Esophagus squamous epithelium (tissue), 5 donors: Measurements from ENCODE around the gene VIPR2. TPM values are rescaled to one million over a fixed set of nuclear protein-coding genes. Genes with fewer than 3 reads are reported as not detected.

Experiments
- DNase-seq: peaks from one replicate; lab custom pipeline; 2025; lab: John Stamatoyannopoulos, UW
- H3K27ac ChIP-seq, 4 donors: fragments of 200-600 bp; sonication (generic); one replicate each; pipeline ENCODE4 v1.5.1; 2016 to 2019; ENCODE audit warnings: mild to moderate bottlenecking in 1 of 4
- H3K27me3 ChIP-seq, 4 donors: fragments of 200-600 bp; sonication (generic); 1 replicate in 3 of 4; 2 replicates in 1 of 4; pipeline versions ENCODE4 v1.5.1 to v1.6.0; 2017 to 2021; ENCODE audit warnings: antibody characterized with exemption in 1 of 4
- H3K36me3 ChIP-seq, 3 donors: fragments of 200-600 bp; sonication (generic); one replicate each; pipeline ENCODE4 v1.5.1; 2016 to 2019
- H3K4me1 ChIP-seq, 3 donors: fragments of 200-600 bp; sonication (generic); one replicate each; pipeline ENCODE4 v1.5.1; 2017 to 2019
- H3K4me3 ChIP-seq, 4 donors: fragments of 200-600 bp; sonication (generic); 1 replicate in 3 of 4; 2 replicates in 1 of 4; pipeline ENCODE4 v1.5.1; 2016 to 2019; ENCODE audit warnings: mild to moderate bottlenecking in 2 of 4, moderate library complexity in 1 of 4
- H3K9me3 ChIP-seq, 3 donors: fragments of 200-600 bp; sonication (generic); one replicate each; pipeline ENCODE4 v1.5.1; 2016 to 2019
- POLR2A ChIP-seq, 4 donors: fragments of 450-650 bp; IDR thresholded peaks; one replicate each; pipeline ENCODE4 v1.6.1; 2017; ENCODE audit warnings: antibody characterized with exemption in 4 of 4, mild to moderate bottlenecking in 4 of 4, moderate library complexity in 3 of 4
- WGBS, 2 donors: methylation state at CpG; one replicate each; pipeline ENCODE4 v1.1.5; 2018; 5-methylcytosine and 5-hydroxymethylcytosine counted together
- intact Hi-C: fragments of 100-400 bp; cut with DNase I; formaldehyde crosslinking; loops from one replicate; pipeline ENCODE4 v1.15.0; 2022
- total RNA-seq, 4 donors: library from RNA; depleted of rRNA; stranded (reverse); fragments of >200 nt; gene quantifications; one replicate each; pipeline ENCODE4 v1.1.0, GENCODE V29; 2016
- TF ChIP-seq, protein P1 (sequence below), 6 experiments: fragments of 450-650 bp in 4 of 6; fragments of 200-600 bp in 2 of 6; sonication (generic) in 2 of 6; IDR thresholded peaks; one replicate each; pipeline ENCODE4 v1.5.1; 2016 to 2019; ENCODE audit warnings: antibody characterized with exemption in 6 of 6, mild to moderate bottlenecking in 4 of 6, moderate library complexity in 4 of 6
- donor health status: DM: yes; HTN: yes; CAD: no.

The VIPR2 gene
- total RNA-seq, 4 donors from 2014 or later: 0.18 to 2.1 (median 0.40) TPM

DNA sequence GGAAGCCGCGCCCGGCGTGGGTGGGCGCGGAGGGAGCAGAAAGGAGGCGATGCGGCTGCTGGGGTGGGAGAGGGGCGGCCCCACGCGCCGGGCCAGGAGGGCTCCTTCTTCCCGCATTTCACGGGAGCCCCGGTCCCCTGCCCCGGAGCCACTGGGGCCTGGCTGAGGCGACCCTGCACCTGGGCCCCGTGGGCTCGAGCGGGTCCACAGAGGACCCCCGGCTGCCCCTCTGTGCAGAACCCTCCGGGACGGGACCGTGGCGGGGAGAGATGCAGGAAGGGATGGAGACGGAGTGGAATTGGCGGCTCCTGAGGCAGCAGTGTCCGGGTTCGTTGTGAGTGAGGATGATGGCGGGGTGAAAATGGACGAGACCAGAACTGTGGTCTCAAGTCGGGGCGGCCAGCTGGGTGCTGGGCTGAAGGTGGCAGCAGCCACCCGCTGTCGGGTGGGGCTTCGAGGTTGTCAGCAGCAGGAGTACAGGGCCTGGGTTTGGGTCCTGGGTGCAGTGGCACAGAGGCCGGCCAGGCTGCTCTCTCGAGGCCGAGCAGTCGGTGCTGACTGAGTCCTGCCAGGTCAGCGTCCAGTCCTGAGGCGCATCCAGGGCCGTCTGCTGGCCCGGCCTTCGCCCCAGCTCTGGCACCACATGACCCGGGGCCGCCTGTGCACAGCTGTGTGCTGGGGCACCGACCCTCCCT lies 80.4 kb downstream of the VIPR2 start:
- TF ChIP-seq, protein P1, sequence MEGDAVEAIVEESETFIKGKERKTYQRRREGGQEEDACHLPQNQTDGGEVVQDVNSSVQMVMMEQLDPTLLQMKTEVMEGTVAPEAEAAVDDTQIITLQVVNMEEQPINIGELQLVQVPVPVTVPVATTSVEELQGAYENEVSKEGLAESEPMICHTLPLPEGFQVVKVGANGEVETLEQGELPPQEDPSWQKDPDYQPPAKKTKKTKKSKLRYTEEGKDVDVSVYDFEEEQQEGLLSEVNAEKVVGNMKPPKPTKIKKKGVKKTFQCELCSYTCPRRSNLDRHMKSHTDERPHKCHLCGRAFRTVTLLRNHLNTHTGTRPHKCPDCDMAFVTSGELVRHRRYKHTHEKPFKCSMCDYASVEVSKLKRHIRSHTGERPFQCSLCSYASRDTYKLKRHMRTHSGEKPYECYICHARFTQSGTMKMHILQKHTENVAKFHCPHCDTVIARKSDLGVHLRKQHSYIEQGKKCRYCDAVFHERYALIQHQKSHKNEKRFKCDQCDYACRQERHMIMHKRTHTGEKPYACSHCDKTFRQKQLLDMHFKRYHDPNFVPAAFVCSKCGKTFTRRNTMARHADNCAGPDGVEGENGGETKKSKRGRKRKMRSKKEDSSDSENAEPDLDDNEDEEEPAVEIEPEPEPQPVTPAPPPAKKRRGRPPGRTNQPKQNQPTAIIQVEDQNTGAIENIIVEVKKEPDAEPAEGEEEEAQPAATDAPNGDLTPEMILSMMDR (IDR thresholded peaks at IDR 0.05): no peak
- TF ChIP-seq POLR2A (IDR thresholded peaks at IDR 0.05): no peak
- Histone ChIP-seq H3K36me3 (no peaks in the 10 kb centered on the region), H3K27me3 (peaks cover 0 to 7% (median 0%) of the 10 kb centered on the region in 4 donors), H3K27ac (no peak overlapping the region), H3K4me3 (no peak overlapping the region), H3K4me1 (peaks cover 0 to 13% (median 0%) of the 10 kb centered on the region in 3 donors), H3K9me3 (no peaks in the 10 kb centered on the region)
- intact Hi-C loops: no loop called here
- DNase-seq: no peak
- 96 to 100% methylated on average over 1 to 19 of the region's 48 CpGs for WGBS, 2 donors

DNA sequence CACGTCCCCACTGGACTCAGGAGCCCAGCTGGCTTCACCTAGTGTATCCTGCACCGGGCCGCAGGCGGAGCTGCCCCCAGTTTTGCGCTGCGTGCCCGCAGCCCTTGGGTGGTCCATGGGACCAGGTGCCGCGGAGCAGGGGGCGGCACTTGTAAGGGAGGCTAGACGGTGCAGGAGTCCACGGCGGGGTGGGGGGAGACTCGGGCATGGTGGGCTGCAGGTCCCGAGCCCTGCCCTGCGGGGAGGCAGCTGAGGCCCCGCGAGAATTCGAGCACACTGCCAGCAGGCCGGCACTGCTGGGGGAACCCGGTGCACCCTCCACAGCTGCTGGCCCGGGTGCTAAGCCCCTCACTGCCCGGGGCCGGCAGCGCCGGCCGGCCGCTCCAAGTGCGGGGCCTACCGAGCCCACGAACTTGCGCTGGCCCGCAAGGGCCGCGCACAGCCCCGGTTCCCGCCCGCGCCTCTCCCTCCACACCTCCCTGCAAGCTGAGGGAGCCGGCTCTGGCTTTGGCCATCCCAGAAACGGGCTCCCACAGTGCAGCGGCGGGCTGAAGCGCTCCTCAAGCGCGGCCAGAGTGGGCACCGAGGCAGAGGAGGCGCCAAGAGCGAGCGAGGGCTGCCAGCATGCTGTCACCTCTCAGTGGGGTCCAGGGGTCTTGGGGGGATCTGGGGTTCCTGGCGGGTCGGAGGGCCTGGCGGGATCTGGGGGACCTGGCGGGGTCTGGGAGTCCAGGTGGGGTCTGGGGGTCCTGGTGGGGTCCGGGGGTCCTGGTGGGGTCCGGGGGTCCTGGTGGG lies 81.4 kb downstream of the VIPR2 start:
- Histone ChIP-seq H3K9me3 (no peaks in the 10 kb centered on the region), H3K27me3 (peaks cover 0 to 7% (median 0%) of the 10 kb centered on the region in 4 donors), H3K4me3 (no peak overlapping the region), H3K4me1 (peaks cover 0 to 6% (median 0%) of the 10 kb centered on the region in 3 donors), H3K27ac (no peak overlapping the region), H3K36me3 (no peaks in the 10 kb centered on the region)
- no CpG with 5 or more reads among the region's 56 CpGs for WGBS, 2 donors
- intact Hi-C loops: no loop called here
- DNase-seq: no peak
- no peak for TF ChIP-seq POLR2A (IDR thresholded peaks at IDR 0.05)
- TF ChIP-seq, protein P1 (IDR thresholded peaks at IDR 0.05): no peak

DNA sequence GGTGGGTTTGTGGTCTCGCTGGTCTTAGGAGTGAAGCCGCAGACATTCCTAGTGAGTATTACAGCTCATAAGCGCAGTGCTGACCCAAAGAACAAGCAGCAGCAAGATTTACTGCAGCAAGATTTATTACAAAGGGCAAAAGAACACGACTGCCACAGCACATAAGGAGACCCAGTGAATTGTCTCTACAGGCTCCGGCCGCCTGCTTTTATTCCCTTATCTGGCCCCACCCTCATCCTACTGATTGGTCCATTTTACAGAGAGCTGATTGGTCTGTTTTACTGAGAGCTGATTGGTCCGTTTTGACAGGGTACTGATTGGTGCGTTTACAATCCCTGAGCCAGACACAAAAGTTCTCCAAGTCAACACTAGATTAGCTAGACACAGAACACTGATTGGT lies 82.1 kb downstream of the VIPR2 start:
- Histone ChIP-seq H3K4me1 (no peaks in the 10 kb centered on the region), H3K27ac (no peak overlapping the region), H3K27me3 (peaks cover 0 to 7% (median 0%) of the 10 kb centered on the region in 4 donors), H3K36me3 (no peaks in the 10 kb centered on the region), H3K9me3 (no peaks in the 10 kb centered on the region), H3K4me3 (no peak overlapping the region)
- intact Hi-C loops: no loop called here
- no peak for DNase-seq
- TF ChIP-seq POLR2A (IDR thresholded peaks at IDR 0.05): no peak
- TF ChIP-seq, protein P1 (IDR thresholded peaks at IDR 0.05): no peak
- 85 to 100% methylated on average over 2 to 5 of the region's 8 CpGs for WGBS, 2 donors

DNA sequence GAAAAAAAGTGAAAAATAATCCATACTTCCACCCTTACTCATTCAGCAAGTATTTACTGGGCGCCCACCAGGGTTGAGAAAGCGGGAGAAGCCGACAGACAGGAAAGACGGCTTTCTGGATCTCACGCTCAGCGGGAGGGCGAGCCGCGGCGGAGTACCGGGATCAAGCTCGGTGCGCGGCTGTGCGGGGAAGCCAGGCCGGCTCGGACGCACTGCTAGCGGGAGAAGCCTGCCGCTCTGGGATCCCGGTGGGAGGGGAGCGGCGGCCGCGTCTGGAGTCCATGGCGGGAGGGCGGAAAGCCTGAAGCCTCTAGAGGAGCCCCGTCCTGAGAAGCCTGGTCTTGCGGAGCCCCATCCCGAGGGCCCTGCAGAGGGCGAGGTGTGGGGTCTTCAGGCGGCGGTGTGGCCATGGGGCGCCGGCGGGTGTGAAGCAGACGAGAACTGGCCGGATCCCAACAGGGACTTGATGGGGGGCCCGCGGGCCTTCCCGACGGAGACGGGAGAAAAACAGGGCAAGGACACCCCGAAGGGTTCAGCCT lies 82.9 kb downstream of the VIPR2 start:
- no peak for TF ChIP-seq POLR2A (IDR thresholded peaks at IDR 0.05)
- TF ChIP-seq, protein P1 (IDR thresholded peaks at IDR 0.05): no peak
- Histone ChIP-seq H3K4me1 (no peaks in the 10 kb centered on the region), H3K36me3 (no peaks in the 10 kb centered on the region), H3K9me3 (no peaks in the 10 kb centered on the region), H3K4me3 (no peak overlapping the region), H3K27ac (no peak overlapping the region), H3K27me3 (peaks cover 0 to 7% (median 0%) of the 10 kb centered on the region in 4 donors)
- 47 to 59% methylated on average over 15 to 28 of the region's 44 CpGs for WGBS, 2 donors
- DNase-seq: no peak
- intact Hi-C loops: no loop called here

DNA sequence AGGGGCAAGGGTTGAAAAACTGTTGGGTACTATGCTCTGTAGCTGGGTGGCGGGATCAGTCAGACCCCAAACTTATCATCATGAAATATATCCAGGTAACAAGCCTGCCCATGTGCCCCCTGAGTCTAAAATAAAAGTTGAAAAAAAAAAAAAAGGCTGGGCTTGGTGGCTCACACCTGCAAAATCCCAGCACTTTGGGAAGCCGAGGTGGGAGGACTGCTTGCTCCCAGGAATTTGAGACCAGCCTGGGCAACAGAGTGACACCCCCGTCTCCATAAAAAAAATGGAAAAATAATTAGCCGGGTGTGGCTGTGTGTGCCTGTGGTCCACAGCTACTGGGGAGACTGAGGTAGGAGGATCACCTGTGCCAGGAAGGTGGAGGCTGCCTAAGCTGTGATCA lies 83.5 kb downstream of the VIPR2 start:
- no peak for DNase-seq
- 68 to 77% methylated on average over 3 to 4 of the region's 4 CpGs for WGBS, 2 donors
- intact Hi-C loops: no loop called here

More for the DNA sequence above, 83.5 kb downstream of the VIPR2 start:
- no peaks in the 10 kb centered on the region for H3K9me3 ChIP-seq
- H3K36me3 ChIP-seq: no peaks in the 10 kb centered on the region
- no peak overlapping the region for H3K27ac ChIP-seq
- H3K4me1 ChIP-seq: no peaks in the 10 kb centered on the region
- peaks cover 0 to 7% (median 0%) of the 10 kb centered on the region in 4 donors for H3K27me3 ChIP-seq
- TF ChIP-seq, protein P1 (IDR thresholded peaks at IDR 0.05): no peak
- TF ChIP-seq POLR2A (IDR thresholded peaks at IDR 0.05): no peak
- H3K4me3 ChIP-seq: no peak overlapping the region
